ENCODE results near the gene ANKS6. TPM values are rescaled to one million over a fixed set of nuclear protein-coding genes. Genes with fewer than 3 reads are reported as not detected.
A peak's percentile ranks its signal among the peaks of the same experiment; 100 is the strongest.

Gene ANKS6
- total RNA-seq, 2 donors from 2014 or later = 41.7 to 55.2 TPM

GRCh38 chr9:98774746-98775145 lies 21.6 kb downstream of the ANKS6 start:
- Histone ChIP-seq H3K9ac (ENCODE audit: extremely low read depth, low read length, poor library complexity, severe bottlenecking) (no peak overlapping the region), H3K9me3 (ENCODE audit: control insufficient read depth, low read length) (no peaks in the 10 kb centered on the region), H3K4me1 (ENCODE audit: control insufficient read depth, insufficient read depth, low read length) (no peaks in the 10 kb centered on the region), H3K27me3 (ENCODE audit: control insufficient read depth, insufficient read depth, low read length, poor library complexity, severe bottlenecking) (no peaks in the 10 kb centered on the region), H3K27ac (ENCODE audit: low read depth, low read length) (no peak overlapping the region), H3K36me3 (ENCODE audit: control insufficient read depth, insufficient read depth, low read length) (peaks cover 34% of the 10 kb centered on the region), H3K4me3 (ENCODE audit: low read length) (no peak overlapping the region)
- Mint-ChIP-seq H3K9me3 (no peaks in the 10 kb centered on the region), H3K4me1 (peaks cover 2% of the 10 kb centered on the region), H3K4me3 (no peak overlapping the region), H3K27ac (no peak overlapping the region), H3K36me3 (ENCODE audit: low read depth) (peaks cover 54% of the 10 kb centered on the region), H3K27me3 (ENCODE audit: insufficient read depth) (no peaks in the 10 kb centered on the region)
- peak; percentile 70 for DNase-seq
- TF ChIP-seq CTCF (conservative IDR thresholded peaks at IDR 0.05) = peak; percentile 83
- 88 to 91% methylated on average over 4 to 9 of the region's 9 CpGs for WGBS, 2 experiments (ENCODE audit: insufficient coverage in 1 of 2, insufficient read length in 1 of 2)

DNA sequence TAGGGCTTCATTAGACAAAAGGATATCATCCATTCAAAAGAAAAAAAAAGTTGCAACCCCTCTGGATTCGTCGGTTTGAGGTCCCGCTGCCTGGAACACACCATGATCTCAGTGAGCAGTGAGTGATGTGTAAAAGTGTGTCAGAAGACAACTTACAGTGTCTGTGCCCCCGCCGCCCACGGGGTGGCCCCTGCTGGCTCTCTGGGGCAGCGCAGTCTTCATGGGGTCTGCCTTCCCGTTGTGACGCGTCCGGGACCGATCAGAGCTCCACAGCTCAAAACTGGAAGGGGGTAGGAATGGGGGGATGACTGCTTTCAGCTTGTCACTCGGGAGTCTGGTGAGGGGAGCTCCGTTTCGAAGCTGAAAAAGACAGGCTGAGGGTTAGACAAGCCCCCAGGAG lies 22.6 kb downstream of the ANKS6 start:
- Histone ChIP-seq H3K27me3 (ENCODE audit: control insufficient read depth, insufficient read depth, low read length, poor library complexity, severe bottlenecking) (no peaks in the 10 kb centered on the region), H3K27ac (ENCODE audit: low read depth, low read length) (no peak overlapping the region), H3K9ac (ENCODE audit: extremely low read depth, low read length, poor library complexity, severe bottlenecking) (no peak overlapping the region), H3K4me3 (ENCODE audit: low read length) (no peak overlapping the region), H3K9me3 (ENCODE audit: control insufficient read depth, low read length) (no peaks in the 10 kb centered on the region), H3K36me3 (ENCODE audit: control insufficient read depth, insufficient read depth, low read length) (peaks cover 39% of the 10 kb centered on the region), H3K4me1 (ENCODE audit: control insufficient read depth, insufficient read depth, low read length) (no peaks in the 10 kb centered on the region)
- Mint-ChIP-seq H3K4me1 (peaks cover 2% of the 10 kb centered on the region), H3K9me3 (no peaks in the 10 kb centered on the region), H3K4me3 (no peak overlapping the region), H3K27me3 (ENCODE audit: insufficient read depth) (no peaks in the 10 kb centered on the region), H3K36me3 (ENCODE audit: low read depth) (peaks cover 61% of the 10 kb centered on the region), H3K27ac (no peak overlapping the region)
- no peak for DNase-seq
- 90 to 94% methylated on average over 6 to 15 of the region's 15 CpGs for WGBS, 2 experiments (ENCODE audit: insufficient coverage in 1 of 2, insufficient read length in 1 of 2)
- TF ChIP-seq CTCF (conservative IDR thresholded peaks at IDR 0.05) = peak; percentile 43

- no peak for DNase-seq
- 86 to 95% methylated on average over 7 to 13 of the region's 13 CpGs for WGBS, 2 experiments (ENCODE audit: insufficient coverage in 1 of 2, insufficient read length in 1 of 2)
- peaks cover 2% of the 10 kb centered on the region for H3K4me1 Mint-ChIP-seq
Measured at GRCh38 chr9:98772364-98773155, 23.8 kb downstream of the ANKS6 start.

More at GRCh38 chr9:98772364-98773155, 23.8 kb downstream of the ANKS6 start:
- no peaks in the 10 kb centered on the region for H3K27me3 Mint-ChIP-seq (ENCODE audit: insufficient read depth)
- H3K27ac ChIP-seq (ENCODE audit: low read depth, low read length) = no peak overlapping the region
- no peaks in the 10 kb centered on the region for H3K4me1 ChIP-seq (ENCODE audit: control insufficient read depth, insufficient read depth, low read length)
- H3K4me3 Mint-ChIP-seq = no peak overlapping the region
- H3K9me3 Mint-ChIP-seq = no peaks in the 10 kb centered on the region
- peaks cover 65% of the 10 kb centered on the region for H3K36me3 Mint-ChIP-seq (ENCODE audit: low read depth)
- H3K9me3 ChIP-seq (ENCODE audit: control insufficient read depth, low read length) = no peaks in the 10 kb centered on the region
- H3K4me3 ChIP-seq (ENCODE audit: low read length) = no peak overlapping the region
- H3K9ac ChIP-seq (ENCODE audit: extremely low read depth, low read length, poor library complexity, severe bottlenecking) = no peak overlapping the region
- H3K27me3 ChIP-seq (ENCODE audit: control insufficient read depth, insufficient read depth, low read length, poor library complexity, severe bottlenecking) = no peaks in the 10 kb centered on the region
- H3K27ac Mint-ChIP-seq = no peak overlapping the region
- peaks cover 41% of the 10 kb centered on the region for H3K36me3 ChIP-seq (ENCODE audit: control insufficient read depth, insufficient read depth, low read length)
- no peak for TF ChIP-seq CTCF (conservative IDR thresholded peaks at IDR 0.05)
